Liver (tissue), 3 donors: ENCODE data around the gene PARD3B.

Experiments
- CTCF ChIP-seq: fragments of 150-350 bp; IDR thresholded peaks from 2 replicates; pipeline ENCODE4 v1.5.1; 2017; ENCODE audit warnings: improper control_type of control experiment, low read depth, low read length; ENCODE audit not compliant: missing input control
- HNF4G ChIP-seq: IDR thresholded peaks from 2 replicates; pipeline ENCODE4 v1.6.1; 2016; ENCODE audit warnings: antibody characterized with exemption
- SP1 ChIP-seq: IDR thresholded peaks from 2 replicates; pipeline ENCODE4 v1.6.1; 2018; ENCODE audit warnings: antibody characterized with exemption, mild to moderate bottlenecking
- YY1 ChIP-seq: IDR thresholded peaks from 2 replicates; pipeline ENCODE4 v1.6.1; 2016; ENCODE audit warnings: antibody characterized with exemption, mild to moderate bottlenecking
- donor health status: healthy.
- donor health status: healthy.

- no peak for TF ChIP-seq CTCF
- TF ChIP-seq YY1, result no peak
- TF ChIP-seq HNF4G, result no peak
- TF ChIP-seq SP1, result no peak
Observed at GRCh38 chr2:204842661-204843485, 297.6 kb downstream of the PARD3B start.
